ENCODE results near the gene PLCH2.

The PLCH2 gene

DNA sequence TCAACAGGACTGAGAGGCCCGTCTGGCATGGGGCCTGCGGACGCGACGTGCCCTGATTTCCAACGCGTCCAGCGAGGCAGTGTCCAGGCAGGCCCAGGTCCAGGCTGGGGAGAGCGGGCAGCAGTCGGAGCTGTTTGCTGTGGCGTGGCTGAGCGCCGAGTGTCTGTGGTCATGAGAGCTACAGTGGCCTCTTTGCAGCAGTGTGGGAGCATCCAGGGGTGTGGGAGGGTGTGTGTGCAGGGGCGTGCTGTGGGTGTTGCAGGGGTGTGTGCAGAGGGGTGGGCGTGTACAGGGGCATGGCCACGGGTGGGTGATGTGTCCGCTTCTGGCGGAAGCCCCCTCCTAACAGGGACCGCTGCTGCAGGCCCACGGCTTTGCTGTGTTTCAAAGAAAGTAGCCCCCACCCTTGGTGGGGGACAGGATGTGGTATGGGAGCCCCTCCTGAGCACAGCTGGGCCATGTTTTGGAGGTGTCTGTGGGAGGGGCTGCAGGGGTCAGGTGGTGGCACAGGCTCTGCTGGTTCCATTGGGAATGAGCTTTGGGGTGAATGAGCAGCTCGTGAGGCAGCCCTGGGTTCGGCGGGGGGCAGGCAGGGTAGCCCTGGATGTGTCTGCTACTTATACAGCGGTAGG, 17.7 kb downstream of the PLCH2 start:
- Histone ChIP-seq H3K27ac (ENCODE audit: low read depth, low read length) (no peak overlapping the region), H3K4me3 (ENCODE audit: low read length) (no peak overlapping the region), H3K36me3 (ENCODE audit: control insufficient read depth, low read length) (no peaks in the 10 kb centered on the region), H3K9me2 (replicated peaks; ENCODE audit: control insufficient read depth, low read length) (no peaks in the 10 kb centered on the region), H3K27me3 (ENCODE audit: control insufficient read depth, low read length) (no peaks in the 10 kb centered on the region), H3K79me2 (ENCODE audit: control insufficient read depth, low read length) (no peaks in the 10 kb centered on the region), H3F3A (ENCODE audit: control insufficient read depth, insufficient read depth) (no peaks in the 10 kb centered on the region), H3K9me3 (ENCODE audit: control insufficient read depth, insufficient read depth, low read length) (peaks cover 5% of the 10 kb centered on the region), H3K4me1 (ENCODE audit: control insufficient read depth, low read length) (peaks cover 42% of the 10 kb centered on the region), H3K4me2 (ENCODE audit: low read length) (no peak overlapping the region), H4K20me1 (ENCODE audit: control insufficient read depth, insufficient read depth, low read depth, low read length) (no peaks in the 10 kb centered on the region)
- TF ChIP-seq EZH2phosphoT487 (IDR thresholded peaks at IDR 0.05; ENCODE audit: borderline replicate concordance, low read length), result no peak
- TF ChIP-seq, protein P1, sequence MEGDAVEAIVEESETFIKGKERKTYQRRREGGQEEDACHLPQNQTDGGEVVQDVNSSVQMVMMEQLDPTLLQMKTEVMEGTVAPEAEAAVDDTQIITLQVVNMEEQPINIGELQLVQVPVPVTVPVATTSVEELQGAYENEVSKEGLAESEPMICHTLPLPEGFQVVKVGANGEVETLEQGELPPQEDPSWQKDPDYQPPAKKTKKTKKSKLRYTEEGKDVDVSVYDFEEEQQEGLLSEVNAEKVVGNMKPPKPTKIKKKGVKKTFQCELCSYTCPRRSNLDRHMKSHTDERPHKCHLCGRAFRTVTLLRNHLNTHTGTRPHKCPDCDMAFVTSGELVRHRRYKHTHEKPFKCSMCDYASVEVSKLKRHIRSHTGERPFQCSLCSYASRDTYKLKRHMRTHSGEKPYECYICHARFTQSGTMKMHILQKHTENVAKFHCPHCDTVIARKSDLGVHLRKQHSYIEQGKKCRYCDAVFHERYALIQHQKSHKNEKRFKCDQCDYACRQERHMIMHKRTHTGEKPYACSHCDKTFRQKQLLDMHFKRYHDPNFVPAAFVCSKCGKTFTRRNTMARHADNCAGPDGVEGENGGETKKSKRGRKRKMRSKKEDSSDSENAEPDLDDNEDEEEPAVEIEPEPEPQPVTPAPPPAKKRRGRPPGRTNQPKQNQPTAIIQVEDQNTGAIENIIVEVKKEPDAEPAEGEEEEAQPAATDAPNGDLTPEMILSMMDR (IDR thresholded peaks at IDR 0.05; ENCODE audit: low read depth, low read length, poor library complexity, severe bottlenecking), result no peak

DNA sequence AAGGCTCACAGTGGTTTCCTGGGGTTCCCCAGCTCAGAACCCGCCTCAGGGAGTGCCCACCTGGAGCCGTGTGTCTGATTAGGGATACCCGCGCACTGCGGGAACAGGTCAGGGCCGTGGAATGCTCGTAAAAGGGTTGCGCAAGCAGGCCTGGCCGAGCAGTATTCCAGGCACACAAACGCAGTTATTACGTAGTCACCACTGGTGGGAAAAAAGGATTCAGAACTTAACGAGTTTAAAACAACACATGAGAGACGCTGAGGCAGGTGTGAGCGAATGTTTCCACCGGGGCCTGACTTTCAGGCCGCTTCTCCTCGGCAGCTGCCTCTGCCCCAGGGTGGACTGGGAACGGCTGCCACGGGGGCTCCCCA, 18.2 kb downstream of the PLCH2 start:
- TF ChIP-seq, protein P1 (IDR thresholded peaks at IDR 0.05; ENCODE audit: low read depth, low read length, poor library complexity, severe bottlenecking), result no peak
- TF ChIP-seq EZH2phosphoT487 (IDR thresholded peaks at IDR 0.05; ENCODE audit: borderline replicate concordance, low read length), result no peak
- H3K36me3 ChIP-seq (ENCODE audit: control insufficient read depth, low read length), result no peaks in the 10 kb centered on the region
- H4K20me1 ChIP-seq (ENCODE audit: control insufficient read depth, insufficient read depth, low read depth, low read length), result no peaks in the 10 kb centered on the region
- H3K4me3 ChIP-seq (ENCODE audit: low read length), result no peak overlapping the region
- no peaks in the 10 kb centered on the region for H3K9me3 ChIP-seq (ENCODE audit: control insufficient read depth, insufficient read depth, low read length)
- H3K4me1 ChIP-seq (ENCODE audit: control insufficient read depth, low read length), result peaks cover 44% of the 10 kb centered on the region
- H3K79me2 ChIP-seq (ENCODE audit: control insufficient read depth, low read length), result no peaks in the 10 kb centered on the region
- H3F3A ChIP-seq (ENCODE audit: control insufficient read depth, insufficient read depth), result no peaks in the 10 kb centered on the region
- H3K4me2 ChIP-seq (ENCODE audit: low read length), result no peak overlapping the region
- no peak overlapping the region for H3K27ac ChIP-seq (ENCODE audit: low read depth, low read length)
- H3K27me3 ChIP-seq (ENCODE audit: control insufficient read depth, low read length), result no peaks in the 10 kb centered on the region
- no peaks in the 10 kb centered on the region for H3K9me2 ChIP-seq (replicated peaks; ENCODE audit: control insufficient read depth, low read length)

DNA sequence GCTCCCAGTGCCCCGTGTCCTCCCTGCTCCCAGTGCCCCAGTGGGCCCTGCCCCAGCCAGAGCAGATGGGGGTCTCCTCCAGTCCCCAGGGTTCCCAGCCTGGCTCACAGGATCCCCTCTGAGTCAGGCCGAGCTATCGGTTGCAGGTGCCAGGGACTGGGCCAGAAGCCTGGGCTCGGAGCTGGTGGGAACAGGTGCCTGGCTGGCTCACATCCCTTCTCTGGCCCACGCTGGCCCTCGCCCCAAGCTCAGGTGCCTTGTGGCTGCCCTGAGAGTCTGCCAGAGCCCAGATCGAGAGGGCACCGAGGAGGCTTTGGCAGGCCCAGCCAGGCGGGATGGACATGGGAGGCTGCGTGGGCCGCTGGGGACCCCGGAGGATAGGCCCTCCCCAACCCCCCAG, 18.9 kb downstream of the PLCH2 start:
- Histone ChIP-seq H3K36me3 (ENCODE audit: control insufficient read depth, low read length) (no peaks in the 10 kb centered on the region), H3F3A (ENCODE audit: control insufficient read depth, insufficient read depth) (no peaks in the 10 kb centered on the region), H3K9me2 (replicated peaks; ENCODE audit: control insufficient read depth, low read length) (no peaks in the 10 kb centered on the region), H3K27me3 (ENCODE audit: control insufficient read depth, low read length) (no peaks in the 10 kb centered on the region), H4K20me1 (ENCODE audit: control insufficient read depth, insufficient read depth, low read depth, low read length) (no peaks in the 10 kb centered on the region), H3K27ac (ENCODE audit: low read depth, low read length) (no peak overlapping the region), H3K4me3 (ENCODE audit: low read length) (no peak overlapping the region), H3K4me2 (ENCODE audit: low read length) (no peak overlapping the region), H3K79me2 (ENCODE audit: control insufficient read depth, low read length) (no peaks in the 10 kb centered on the region), H3K4me1 (ENCODE audit: control insufficient read depth, low read length) (peaks cover 51% of the 10 kb centered on the region), H3K9me3 (ENCODE audit: control insufficient read depth, insufficient read depth, low read length) (no peaks in the 10 kb centered on the region)
- TF ChIP-seq EZH2phosphoT487 (IDR thresholded peaks at IDR 0.05; ENCODE audit: borderline replicate concordance, low read length), result no peak
- TF ChIP-seq, protein P1 (IDR thresholded peaks at IDR 0.05; ENCODE audit: low read depth, low read length, poor library complexity, severe bottlenecking), result no peak

Data from DOHH2 (cell line).